WI38 (cell line): ENCODE measurements around the gene MANEAL.

Experiments used
- H3K4me3 ChIP-seq: 2 replicates; pipeline ENCODE4 v1.5.1; 2011; ENCODE audit warnings: low read depth, mild to moderate bottlenecking, control low read depth, low read length
- CTCF ChIP-seq: IDR thresholded peaks from 2 replicates; pipeline ENCODE4 v1.5.1; 2012; ENCODE audit warnings: low read depth, mild to moderate bottlenecking, control low read depth, low read length

MANEAL gene

GRCh38 chr1:37807555-37808368 lies 14.1 kb downstream of the MANEAL start, which contains the start of the genes C1orf122 and YRDC:
TSS of gene C1orf122 (plus strand) at chr1:37807790. CDS start at chr1:37808405, 615 bp downstream.
TSS of gene YRDC (minus strand) at chr1:37808208. CDS start at chr1:37808180, 28 bp downstream.
- H3K4me3 ChIP-seq, result peak within 1 kb of the TSS; percentile 85
- no peak for TF ChIP-seq CTCF

GRCh38 chr1:37808369-37809319 lies 15.0 kb downstream of the MANEAL start:
- peak overlapping the region; percentile 85 for H3K4me3 ChIP-seq
- no peak for TF ChIP-seq CTCF

GRCh38 chr1:37809942-37810341 lies 16.3 kb downstream of the MANEAL start:
- no peak overlapping the region for H3K4me3 ChIP-seq
- no peak for TF ChIP-seq CTCF

GRCh38 chr1:37811027-37811655 lies 17.5 kb downstream of the MANEAL start:
- H3K4me3 ChIP-seq, result no peak overlapping the region
- peak; percentile 94 for TF ChIP-seq CTCF

- no peak for TF ChIP-seq CTCF
- no peak overlapping the region for H3K4me3 ChIP-seq
These were observed 20.0 kb downstream of the MANEAL start for GRCh38 chr1:37813529-37814145.

GRCh38 chr1:37814252-37814651 lies 20.6 kb downstream of the MANEAL start:
- no peak overlapping the region for H3K4me3 ChIP-seq
- TF ChIP-seq CTCF, result no peak
